ENCODE results near the gene RNF220.
"Not testable (repeated sequence)": the region's sequence is repeated elsewhere in the genome, so short reads cannot be mapped to it uniquely, and the experiment has no call there.

Gene RNF220

DNA sequence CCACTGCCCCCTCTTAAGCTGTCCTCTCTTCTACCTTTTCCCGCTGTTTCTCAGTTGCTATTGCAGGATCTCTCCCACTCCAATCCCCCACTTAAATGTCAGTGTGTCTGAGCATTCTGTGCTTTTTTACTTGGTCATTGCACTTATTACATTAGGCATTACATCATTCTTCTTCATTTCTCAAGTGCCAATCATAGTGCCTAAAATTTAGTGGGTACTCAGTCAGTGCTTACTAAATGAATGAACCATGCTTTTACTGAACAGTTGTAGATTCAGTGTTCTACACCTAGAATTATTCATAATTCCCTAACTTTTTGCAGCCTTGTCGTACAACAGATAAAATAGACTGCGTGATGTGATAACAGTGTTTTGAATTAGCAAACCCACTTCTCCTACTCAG is 288.8 kb downstream of the RNF220 start:
- no peak overlapping the region for H3K27ac ChIP-seq
- TF ChIP-seq CTCF (conservative IDR thresholded peaks at IDR 0.05) (no peak), ZFX (IDR thresholded peaks at IDR 0.05) (no peak)

- no peak overlapping the region for H3K27ac ChIP-seq
- TF ChIP-seq CTCF (conservative IDR thresholded peaks at IDR 0.05) (no peak), ZFX (IDR thresholded peaks at IDR 0.05) (no peak)
Observed at GRCh38 chr1:44694863-44695478, 289.9 kb downstream of the RNF220 start.

DNA sequence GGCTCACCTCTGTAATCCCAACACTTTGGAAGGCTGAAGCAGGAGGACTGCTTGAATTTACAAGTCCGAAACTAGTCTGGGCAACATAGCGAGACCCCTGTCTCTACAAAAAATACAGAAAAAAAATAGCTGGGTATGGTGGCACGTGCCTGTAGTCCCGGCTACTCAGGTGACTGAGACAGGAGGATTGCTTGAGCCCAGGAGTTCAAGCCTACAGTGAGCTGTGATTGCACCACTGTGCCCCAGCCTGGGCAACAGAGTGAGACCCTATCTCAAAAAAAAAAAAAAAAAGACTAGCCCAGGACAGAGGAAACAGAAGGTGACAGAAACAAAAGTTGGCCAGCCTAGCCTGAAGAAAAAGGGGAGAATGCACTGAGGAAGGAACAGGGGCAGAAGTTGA is 290.6 kb downstream of the RNF220 start:
- H3K27ac ChIP-seq: no peak overlapping the region
- TF ChIP-seq CTCF (conservative IDR thresholded peaks at IDR 0.05): no peak
- no peak for TF ChIP-seq ZFX (IDR thresholded peaks at IDR 0.05)

GRCh38 chr1:44696101-44696500 is 291.0 kb downstream of the RNF220 start:
- H3K27ac ChIP-seq: no peak overlapping the region
- TF ChIP-seq CTCF (conservative IDR thresholded peaks at IDR 0.05): no peak

- no peak for TF ChIP-seq CTCF (conservative IDR thresholded peaks at IDR 0.05)
- TF ChIP-seq ZFX (IDR thresholded peaks at IDR 0.05): no peak
- H3K27ac ChIP-seq: no peak overlapping the region
Observed at GRCh38 chr1:44696789-44697345, 291.8 kb downstream of the RNF220 start.

DNA sequence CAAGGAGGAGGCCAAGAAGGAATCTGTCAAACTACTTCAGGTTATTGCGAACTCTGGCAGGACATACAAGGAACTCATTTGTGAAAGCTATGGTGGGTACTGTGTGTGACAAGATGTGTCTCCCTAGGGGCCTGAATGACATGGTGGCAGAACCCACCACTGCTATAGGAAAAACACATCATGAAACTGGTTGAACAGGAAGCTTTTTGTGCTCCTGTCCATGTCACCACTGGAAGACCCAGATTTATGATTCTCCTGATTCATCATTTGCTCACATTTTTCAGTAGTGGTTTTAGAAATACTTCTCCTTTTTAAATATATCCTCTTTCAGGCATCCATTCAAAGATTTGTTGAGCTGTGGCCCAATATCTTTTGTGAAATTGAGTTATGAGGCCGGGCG is 293.1 kb downstream of the RNF220 start:
- no peak overlapping the region for H3K27ac ChIP-seq
- no peak for TF ChIP-seq CTCF (conservative IDR thresholded peaks at IDR 0.05)
- TF ChIP-seq ZFX (IDR thresholded peaks at IDR 0.05): no peak

DNA sequence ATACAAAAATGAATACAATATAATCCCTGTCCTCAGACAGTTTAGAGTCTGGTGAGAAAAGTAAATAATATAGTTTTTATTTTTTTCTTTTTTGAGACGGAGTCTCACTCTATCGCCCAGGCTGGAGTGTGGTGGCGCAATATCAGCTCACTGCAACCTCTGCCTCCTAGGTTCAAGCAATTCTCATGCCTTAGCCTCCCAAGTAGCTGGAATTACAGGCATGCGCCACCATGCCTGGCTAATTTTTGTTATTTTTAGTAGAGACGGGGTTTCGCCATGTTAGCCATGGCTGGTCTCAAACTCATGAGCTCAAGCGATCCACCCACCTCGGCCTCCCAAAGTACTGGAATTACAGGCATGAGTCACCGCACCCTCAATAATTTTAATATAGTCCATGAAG is 294.3 kb downstream of the RNF220 start:
- not testable (repeated sequence) for H3K27ac ChIP-seq

DNA sequence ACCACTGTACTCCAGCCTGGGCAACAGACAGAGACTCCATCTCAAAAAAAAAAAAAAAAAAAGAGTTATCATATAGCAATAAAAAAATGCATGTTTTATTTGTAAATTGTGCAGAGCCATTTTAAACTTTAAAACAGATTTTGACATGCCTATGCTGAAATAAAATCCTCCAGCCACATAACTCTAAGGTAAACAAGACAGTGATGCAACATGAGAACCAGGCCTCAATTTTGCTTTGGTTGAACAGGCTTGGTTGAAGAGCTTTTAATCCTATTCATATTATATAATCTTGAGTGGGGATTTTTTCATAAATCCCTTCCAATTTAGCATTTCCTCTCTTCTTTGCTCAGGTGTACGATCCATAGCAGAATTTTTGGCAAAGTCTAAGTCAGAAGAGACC is 295.5 kb downstream of the RNF220 start:
- H3K27ac ChIP-seq: peak overlapping the region; percentile 28; the same call in 1 of the 2 replicates
- TF ChIP-seq ZFX (IDR thresholded peaks at IDR 0.05) (no peak), CTCF (conservative IDR thresholded peaks at IDR 0.05) (no peak)

Data from C4-2B (cell line).